ENCODE results near the gene TPPP.

TPPP gene

DNA sequence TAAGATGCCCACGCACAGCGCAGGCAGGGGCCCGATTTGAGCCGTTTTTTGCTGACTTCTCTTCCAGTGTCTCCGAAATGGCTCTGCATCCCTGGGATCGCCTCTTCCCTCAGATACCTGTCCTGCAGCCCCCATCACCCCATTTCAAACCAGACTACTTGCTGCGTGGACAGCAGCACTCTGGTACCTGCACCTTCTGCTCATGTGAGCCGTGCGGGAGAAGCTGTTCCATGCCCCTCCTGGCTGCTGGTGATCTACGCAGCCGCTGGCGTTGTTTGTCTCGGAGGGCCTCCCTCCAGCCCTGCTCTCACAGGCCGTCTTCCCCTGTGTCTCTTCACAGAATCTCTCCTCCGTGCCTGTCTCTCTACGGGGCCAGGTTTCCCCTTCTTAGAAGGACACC, 67.6 kb downstream of the TPPP start:
- no peaks in the 10 kb centered on the region for H3K9me3 ChIP-seq (ENCODE audit: control insufficient read depth in 1 of 2, low read length in 2 of 2)
- H3K27me3 ChIP-seq (ENCODE audit: low read depth, low read length) = no peaks in the 10 kb centered on the region
- no peaks in the 10 kb centered on the region for H3K4me1 ChIP-seq (ENCODE audit: control insufficient read depth in 1 of 2, insufficient read depth in 2 of 2, low read length in 2 of 2)
- H3K4me3 ChIP-seq (ENCODE audit: low read depth in 1 of 2, low read length in 2 of 2) = no peak overlapping the region
- no peak overlapping the region for H3K27ac ChIP-seq (ENCODE audit: low read length)
- H3K36me3 ChIP-seq (ENCODE audit: control insufficient read depth in 1 of 2, insufficient read depth in 2 of 2, low read length in 2 of 2) = peaks cover 1 to 40% of the 10 kb centered on the region in 2 donors

DNA sequence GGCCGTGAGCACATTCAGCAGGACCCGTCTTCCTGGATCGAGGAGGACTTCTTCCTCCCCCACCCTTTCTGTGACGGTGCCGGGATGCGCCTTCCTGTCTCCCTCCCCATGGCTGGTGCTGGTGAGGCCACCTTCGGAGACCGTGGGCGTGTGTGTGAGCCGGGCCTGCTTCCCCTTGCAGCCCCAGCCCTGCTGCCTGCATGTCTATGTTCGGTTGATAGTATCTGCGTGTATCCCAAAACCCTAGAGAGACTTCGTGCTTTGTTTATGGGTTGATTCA, 68.3 kb downstream of the TPPP start:
- Histone ChIP-seq H3K4me3 (ENCODE audit: low read depth in 1 of 2, low read length in 2 of 2) (no peak overlapping the region), H3K27ac (ENCODE audit: low read length) (no peak overlapping the region), H3K36me3 (ENCODE audit: control insufficient read depth in 1 of 2, insufficient read depth in 2 of 2, low read length in 2 of 2) (peaks cover 7 to 46% of the 10 kb centered on the region in 2 donors), H3K9me3 (ENCODE audit: control insufficient read depth in 1 of 2, low read length in 2 of 2) (no peaks in the 10 kb centered on the region), H3K27me3 (ENCODE audit: low read depth, low read length) (no peaks in the 10 kb centered on the region), H3K4me1 (ENCODE audit: control insufficient read depth in 1 of 2, insufficient read depth in 2 of 2, low read length in 2 of 2) (no peaks in the 10 kb centered on the region)

DNA sequence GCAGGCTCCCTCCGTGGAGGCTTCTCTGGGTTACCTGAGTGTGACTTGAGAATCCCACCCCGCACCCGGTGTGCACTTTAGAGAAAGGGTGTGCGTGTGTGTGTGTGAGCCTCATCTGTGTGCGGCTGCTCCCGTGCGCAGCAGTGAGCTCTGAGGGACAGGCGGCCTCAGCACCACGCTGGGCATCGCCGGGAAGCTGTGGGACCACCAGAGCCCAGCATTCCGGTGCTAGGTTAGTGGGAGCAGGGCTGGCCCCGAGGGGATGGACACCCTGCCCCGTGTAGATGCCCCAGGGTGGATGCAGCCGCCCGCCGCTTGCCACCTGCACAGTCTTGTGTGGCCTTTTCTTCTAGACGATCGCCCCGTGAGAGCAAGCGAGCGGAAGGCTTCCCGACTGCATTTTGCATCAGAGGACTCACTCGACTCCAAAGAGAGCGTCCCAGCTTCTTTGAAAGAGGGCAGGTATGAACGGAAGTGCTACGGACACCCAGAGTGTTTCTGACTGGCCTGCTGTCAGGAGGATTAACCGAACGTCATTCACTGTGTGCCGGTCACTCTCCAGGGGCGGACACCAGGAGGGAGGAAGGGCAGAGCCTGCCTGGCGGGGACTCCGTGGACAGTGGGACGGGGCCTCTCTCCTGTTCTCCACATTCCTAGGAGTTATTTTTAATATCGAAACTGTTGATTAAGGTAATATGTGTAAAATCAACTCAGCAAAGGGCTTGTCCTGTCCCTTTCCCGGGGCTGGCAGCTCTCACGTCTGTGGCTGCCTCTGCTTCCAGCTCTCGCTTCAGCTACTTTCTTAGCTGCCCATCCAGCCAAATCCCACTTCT, 68.8 kb downstream of the TPPP start:
- H3K4me3 ChIP-seq (ENCODE audit: low read depth in 1 of 2, low read length in 2 of 2) = no peak overlapping the region
- no peak overlapping the region for H3K27ac ChIP-seq (ENCODE audit: low read length)
- no peaks in the 10 kb centered on the region for H3K9me3 ChIP-seq (ENCODE audit: control insufficient read depth in 1 of 2, low read length in 2 of 2)
- H3K27me3 ChIP-seq (ENCODE audit: low read depth, low read length) = no peaks in the 10 kb centered on the region
- H3K4me1 ChIP-seq (ENCODE audit: control insufficient read depth in 1 of 2, insufficient read depth in 2 of 2, low read length in 2 of 2) = no peaks in the 10 kb centered on the region
- peaks cover 9 to 51% of the 10 kb centered on the region in 2 donors for H3K36me3 ChIP-seq (ENCODE audit: control insufficient read depth in 1 of 2, insufficient read depth in 2 of 2, low read length in 2 of 2)

DNA sequence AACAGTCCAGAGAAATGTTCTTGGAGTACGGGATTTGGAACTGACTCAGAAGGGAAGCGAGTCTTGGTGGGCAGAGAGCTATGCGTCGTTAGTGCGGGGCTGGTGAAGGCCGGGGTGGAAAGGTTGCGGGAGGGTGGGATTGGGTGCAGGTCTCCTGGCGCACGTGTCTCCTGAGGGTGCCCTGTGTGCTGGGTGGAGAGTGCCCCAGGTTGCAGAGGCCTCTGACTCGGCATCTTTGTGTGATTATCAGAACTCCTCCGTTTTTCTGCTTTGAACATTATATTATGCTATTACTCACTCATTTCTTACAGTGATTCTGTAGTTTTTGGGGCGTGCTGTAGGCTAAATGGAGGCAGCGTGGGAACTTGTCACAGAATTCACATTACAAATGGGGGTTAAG, 69.6 kb downstream of the TPPP start:
- Histone ChIP-seq H3K27ac (ENCODE audit: low read length) (no peak overlapping the region), H3K4me1 (ENCODE audit: control insufficient read depth in 1 of 2, insufficient read depth in 2 of 2, low read length in 2 of 2) (no peaks in the 10 kb centered on the region), H3K9me3 (ENCODE audit: control insufficient read depth in 1 of 2, low read length in 2 of 2) (no peaks in the 10 kb centered on the region), H3K4me3 (ENCODE audit: low read depth in 1 of 2, low read length in 2 of 2) (no peak overlapping the region), H3K36me3 (ENCODE audit: control insufficient read depth in 1 of 2, insufficient read depth in 2 of 2, low read length in 2 of 2) (peaks cover 9 to 56% of the 10 kb centered on the region in 2 donors), H3K27me3 (ENCODE audit: low read depth, low read length) (no peaks in the 10 kb centered on the region)

DNA sequence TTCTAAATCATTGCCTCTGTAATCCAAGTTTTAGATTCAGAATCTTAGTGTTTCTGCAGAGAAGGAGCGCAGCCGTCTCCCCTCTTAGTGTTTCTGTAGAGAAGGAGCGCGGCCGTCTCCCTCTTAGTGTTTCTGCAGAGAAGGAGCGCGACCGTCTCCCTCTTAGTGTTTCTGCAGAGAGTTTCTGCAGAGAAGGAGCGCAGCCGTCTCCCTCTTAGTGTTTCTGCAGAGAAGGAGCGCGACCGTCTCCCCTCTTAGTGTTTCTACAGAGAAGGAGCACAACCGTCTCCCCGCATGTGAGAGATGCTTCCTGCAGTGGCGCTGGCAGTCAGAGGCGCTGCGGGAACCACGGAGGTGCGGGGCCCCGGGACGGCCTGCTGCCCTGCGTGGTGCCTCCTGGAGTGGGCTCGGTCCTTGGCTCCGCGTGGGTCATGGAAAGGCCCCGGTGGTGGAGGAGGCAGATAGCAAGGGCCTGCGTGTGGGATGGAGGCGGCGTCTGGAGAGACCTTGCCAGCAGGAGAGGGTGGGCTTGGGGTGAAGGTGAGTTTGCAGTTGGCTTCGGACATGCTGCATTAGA, 70.1 kb downstream of the TPPP start:
- H3K4me3 ChIP-seq (ENCODE audit: low read depth in 1 of 2, low read length in 2 of 2) = no peak overlapping the region
- H3K27me3 ChIP-seq (ENCODE audit: low read depth, low read length) = no peaks in the 10 kb centered on the region
- peaks cover 9 to 56% of the 10 kb centered on the region in 2 donors for H3K36me3 ChIP-seq (ENCODE audit: control insufficient read depth in 1 of 2, insufficient read depth in 2 of 2, low read length in 2 of 2)
- no peaks in the 10 kb centered on the region for H3K9me3 ChIP-seq (ENCODE audit: control insufficient read depth in 1 of 2, low read length in 2 of 2)
- H3K27ac ChIP-seq (ENCODE audit: low read length) = no peak overlapping the region
- H3K4me1 ChIP-seq (ENCODE audit: control insufficient read depth in 1 of 2, insufficient read depth in 2 of 2, low read length in 2 of 2) = no peaks in the 10 kb centered on the region

DNA sequence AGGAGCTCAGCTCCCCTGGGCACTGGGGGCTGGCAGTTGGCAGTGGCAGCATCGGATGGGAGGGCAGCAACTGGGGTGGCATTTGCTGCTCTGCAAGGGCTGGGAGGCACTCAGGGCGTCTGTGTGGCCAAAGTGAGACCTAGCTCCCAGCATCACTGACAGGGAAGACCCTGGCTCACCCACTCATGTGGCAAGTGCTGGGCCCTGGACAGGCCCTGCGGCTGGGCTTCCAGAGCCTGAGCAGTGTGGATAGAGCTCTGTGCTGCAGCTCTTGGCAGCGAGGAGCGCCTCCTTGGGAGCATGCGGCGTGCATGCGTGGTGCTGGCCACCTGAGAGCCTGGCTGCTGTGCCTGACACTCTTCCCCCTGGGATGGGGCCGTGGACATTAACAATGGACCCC, 70.8 kb downstream of the TPPP start:
- Histone ChIP-seq H3K27ac (ENCODE audit: low read length) (no peak overlapping the region), H3K27me3 (ENCODE audit: low read depth, low read length) (no peaks in the 10 kb centered on the region), H3K9me3 (ENCODE audit: control insufficient read depth in 1 of 2, low read length in 2 of 2) (no peaks in the 10 kb centered on the region), H3K4me3 (ENCODE audit: low read depth in 1 of 2, low read length in 2 of 2) (no peak overlapping the region), H3K4me1 (ENCODE audit: control insufficient read depth in 1 of 2, insufficient read depth in 2 of 2, low read length in 2 of 2) (no peaks in the 10 kb centered on the region), H3K36me3 (ENCODE audit: control insufficient read depth in 1 of 2, insufficient read depth in 2 of 2, low read length in 2 of 2) (peaks cover 9 to 56% of the 10 kb centered on the region in 2 donors)

DNA sequence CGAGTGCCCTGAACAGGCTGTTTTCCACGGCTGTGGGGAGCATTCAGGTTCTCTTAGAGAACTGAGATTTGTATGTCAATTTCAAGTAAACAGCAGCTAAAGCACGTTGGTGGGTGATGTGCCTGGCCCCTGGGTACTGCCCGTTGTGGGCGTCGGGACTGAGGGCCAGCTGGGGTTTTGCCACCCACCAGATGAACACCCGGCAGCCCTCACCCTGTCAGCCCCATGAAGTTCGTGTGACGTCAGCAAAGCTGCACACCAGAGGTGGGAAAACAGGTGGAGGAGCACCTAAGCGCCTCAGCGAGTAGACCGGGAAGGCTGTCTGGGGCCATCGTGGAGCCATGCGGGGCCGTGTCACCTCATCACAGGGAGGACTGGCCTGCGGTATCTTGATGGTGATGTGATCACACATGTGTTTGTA, 71.8 kb downstream of the TPPP start:
- Histone ChIP-seq H3K27ac (ENCODE audit: low read length) (no peak overlapping the region), H3K4me1 (ENCODE audit: control insufficient read depth in 1 of 2, insufficient read depth in 2 of 2, low read length in 2 of 2) (no peaks in the 10 kb centered on the region), H3K27me3 (ENCODE audit: low read depth, low read length) (no peaks in the 10 kb centered on the region), H3K4me3 (ENCODE audit: low read depth in 1 of 2, low read length in 2 of 2) (no peak overlapping the region), H3K36me3 (ENCODE audit: control insufficient read depth in 1 of 2, insufficient read depth in 2 of 2, low read length in 2 of 2) (peaks cover 9 to 56% of the 10 kb centered on the region in 2 donors), H3K9me3 (ENCODE audit: control insufficient read depth in 1 of 2, low read length in 2 of 2) (no peaks in the 10 kb centered on the region)

DNA sequence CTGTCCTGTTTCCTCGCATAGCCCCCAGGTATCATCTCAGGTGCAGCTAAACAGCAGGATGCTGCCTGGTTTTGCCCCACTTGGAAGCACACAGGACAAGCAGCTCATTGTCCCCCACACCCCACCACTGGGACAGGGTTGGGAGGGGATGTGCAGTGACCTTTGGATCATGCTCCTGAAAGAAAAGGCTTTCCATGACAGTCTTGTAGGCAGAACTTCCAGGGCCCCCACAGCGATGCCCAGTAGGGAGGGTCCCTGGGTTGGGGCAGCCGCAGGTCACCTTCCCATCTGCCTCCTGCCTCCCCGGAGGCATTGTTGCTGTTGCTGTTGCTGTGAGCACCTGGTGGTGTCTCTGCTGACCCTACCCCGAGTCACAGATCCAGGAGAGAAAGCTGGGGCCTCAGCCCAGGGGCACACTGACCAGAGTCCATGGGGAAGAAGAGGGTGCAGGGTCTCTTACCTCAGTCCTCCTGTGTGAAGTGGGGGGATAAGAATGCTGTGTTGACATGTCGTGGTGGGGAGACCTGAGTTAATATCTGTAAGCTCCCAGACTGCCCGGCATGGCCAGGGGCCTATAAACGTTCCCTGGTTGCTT, 72.5 kb downstream of the TPPP start:
- Histone ChIP-seq H3K27ac (ENCODE audit: low read length) (no peak overlapping the region), H3K4me3 (ENCODE audit: low read depth in 1 of 2, low read length in 2 of 2) (no peak overlapping the region), H3K9me3 (ENCODE audit: control insufficient read depth in 1 of 2, low read length in 2 of 2) (no peaks in the 10 kb centered on the region), H3K36me3 (ENCODE audit: control insufficient read depth in 1 of 2, insufficient read depth in 2 of 2, low read length in 2 of 2) (peaks cover 9 to 50% of the 10 kb centered on the region in 2 donors), H3K27me3 (ENCODE audit: low read depth, low read length) (no peaks in the 10 kb centered on the region), H3K4me1 (ENCODE audit: control insufficient read depth in 1 of 2, insufficient read depth in 2 of 2, low read length in 2 of 2) (no peaks in the 10 kb centered on the region)

DNA sequence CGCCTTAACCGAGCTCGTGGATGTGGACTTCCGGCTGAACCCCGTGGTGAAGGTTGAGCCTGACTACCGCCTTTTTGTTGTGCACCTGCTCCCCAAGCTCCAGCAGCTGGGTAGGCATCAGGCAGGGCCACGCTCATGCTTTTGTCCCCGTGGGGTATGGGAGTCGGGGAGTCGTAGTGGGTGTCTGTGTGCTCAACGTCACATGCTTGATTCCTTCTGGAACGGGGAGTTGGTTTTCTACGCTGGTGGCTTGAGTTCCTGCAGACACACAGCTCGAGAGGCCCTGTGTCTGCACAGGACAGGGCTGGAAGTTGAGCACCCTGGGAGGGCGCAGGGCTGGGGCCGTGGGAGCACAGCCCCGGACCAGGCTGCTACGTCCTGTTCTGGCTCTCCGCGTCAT, 73.0 kb downstream of the TPPP start:
- Histone ChIP-seq H3K4me3 (ENCODE audit: low read depth in 1 of 2, low read length in 2 of 2) (no peak overlapping the region), H3K9me3 (ENCODE audit: control insufficient read depth in 1 of 2, low read length in 2 of 2) (no peaks in the 10 kb centered on the region), H3K4me1 (ENCODE audit: control insufficient read depth in 1 of 2, insufficient read depth in 2 of 2, low read length in 2 of 2) (no peaks in the 10 kb centered on the region), H3K36me3 (ENCODE audit: control insufficient read depth in 1 of 2, insufficient read depth in 2 of 2, low read length in 2 of 2) (peaks cover 9 to 45% of the 10 kb centered on the region in 2 donors), H3K27me3 (ENCODE audit: low read depth, low read length) (no peaks in the 10 kb centered on the region), H3K27ac (ENCODE audit: low read length) (no peak overlapping the region)

DNA sequence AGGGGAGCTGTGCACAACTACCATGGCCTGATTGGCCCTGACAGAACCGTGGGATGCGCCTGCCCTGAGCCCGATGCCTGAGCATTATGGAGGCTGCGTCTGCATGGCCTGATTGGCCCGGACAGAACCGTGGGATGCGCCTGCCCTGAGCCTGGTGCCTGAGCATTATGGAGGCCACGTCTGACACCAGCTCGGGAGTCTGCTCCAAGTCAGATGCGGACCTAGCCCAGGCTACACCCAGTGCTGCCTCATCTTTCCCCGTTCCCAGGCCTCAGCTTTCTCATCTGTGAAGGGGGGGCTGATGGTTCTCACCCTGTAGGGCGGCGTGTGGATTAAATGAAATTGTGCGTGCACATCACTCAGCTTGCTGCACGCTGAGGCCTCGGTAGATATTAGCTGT, 73.7 kb downstream of the TPPP start:
- no peaks in the 10 kb centered on the region for H3K9me3 ChIP-seq (ENCODE audit: control insufficient read depth in 1 of 2, low read length in 2 of 2)
- no peaks in the 10 kb centered on the region for H3K4me1 ChIP-seq (ENCODE audit: control insufficient read depth in 1 of 2, insufficient read depth in 2 of 2, low read length in 2 of 2)
- peaks cover 9 to 38% of the 10 kb centered on the region in 2 donors for H3K36me3 ChIP-seq (ENCODE audit: control insufficient read depth in 1 of 2, insufficient read depth in 2 of 2, low read length in 2 of 2)
- H3K4me3 ChIP-seq (ENCODE audit: low read depth in 1 of 2, low read length in 2 of 2) = no peak overlapping the region
- H3K27me3 ChIP-seq (ENCODE audit: low read depth, low read length) = no peaks in the 10 kb centered on the region
- H3K27ac ChIP-seq (ENCODE audit: low read length) = no peak overlapping the region

DNA sequence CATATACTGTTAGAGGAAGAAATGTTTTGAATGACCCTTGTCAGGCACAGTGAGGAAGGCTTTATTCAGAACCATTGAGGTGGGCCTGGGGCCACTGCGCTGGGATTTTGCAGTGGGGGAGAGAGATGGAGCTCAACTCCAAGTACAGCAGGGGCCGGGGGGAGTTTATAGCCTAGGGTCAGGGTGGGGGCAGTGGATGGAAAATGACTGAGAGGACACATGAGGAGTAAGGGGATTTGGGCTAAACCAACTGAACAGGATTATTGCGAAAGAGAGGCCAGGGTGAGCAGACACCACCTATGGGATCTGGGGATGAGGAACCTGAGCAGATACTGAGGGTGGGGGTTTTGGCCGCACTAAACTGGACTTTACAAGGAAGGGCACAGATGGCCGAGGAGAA, 74.7 kb downstream of the TPPP start:
- H3K27me3 ChIP-seq (ENCODE audit: low read depth, low read length) = no peaks in the 10 kb centered on the region
- H3K4me1 ChIP-seq (ENCODE audit: control insufficient read depth in 1 of 2, insufficient read depth in 2 of 2, low read length in 2 of 2) = no peaks in the 10 kb centered on the region
- H3K36me3 ChIP-seq (ENCODE audit: control insufficient read depth in 1 of 2, insufficient read depth in 2 of 2, low read length in 2 of 2) = peaks cover 9 to 34% of the 10 kb centered on the region in 2 donors
- H3K27ac ChIP-seq (ENCODE audit: low read length) = no peak overlapping the region
- no peaks in the 10 kb centered on the region for H3K9me3 ChIP-seq (ENCODE audit: control insufficient read depth in 1 of 2, low read length in 2 of 2)
- no peak overlapping the region for H3K4me3 ChIP-seq (ENCODE audit: low read depth in 1 of 2, low read length in 2 of 2)

Data from muscle layer of duodenum (tissue), 2 donors.